ENCODE results near the gene OGG1.

- TF ChIP-seq CTCF (IDR thresholded peaks at IDR 0.05; ENCODE audit: poor library complexity, severe bottlenecking) (no peak), SMC3 (conservative IDR thresholded peaks at IDR 0.05; ENCODE audit: poor library complexity) (no peak), EZH2 (IDR thresholded peaks at IDR 0.05; ENCODE audit: borderline replicate concordance, insufficient read depth, low read length, poor library complexity, severe bottlenecking) (no peak), POLR2AphosphoS5 (IDR thresholded peaks at IDR 0.05) (no peak), RAD21 (conservative IDR thresholded peaks at IDR 0.05) (no peak)
These were observed 7.7 kb downstream of the OGG1 start for GRCh38 chr3:9757427-9757826.
